ENCODE data around the gene RTP2.

GRCh38 chr3:187667526-187667925 lies 34.8 kb downstream of the RTP2 start:
- TF ChIP-seq CTCF (conservative IDR thresholded peaks at IDR 0.05; ENCODE audit: low read depth, low read length) (no peak), EZH2 (IDR thresholded peaks at IDR 0.05; ENCODE audit: borderline replicate concordance, low read depth, low read length, poor library complexity, severe bottlenecking) (no peak)
